ENCODE results near the gene MAST4.

MAST4 gene

DNA sequence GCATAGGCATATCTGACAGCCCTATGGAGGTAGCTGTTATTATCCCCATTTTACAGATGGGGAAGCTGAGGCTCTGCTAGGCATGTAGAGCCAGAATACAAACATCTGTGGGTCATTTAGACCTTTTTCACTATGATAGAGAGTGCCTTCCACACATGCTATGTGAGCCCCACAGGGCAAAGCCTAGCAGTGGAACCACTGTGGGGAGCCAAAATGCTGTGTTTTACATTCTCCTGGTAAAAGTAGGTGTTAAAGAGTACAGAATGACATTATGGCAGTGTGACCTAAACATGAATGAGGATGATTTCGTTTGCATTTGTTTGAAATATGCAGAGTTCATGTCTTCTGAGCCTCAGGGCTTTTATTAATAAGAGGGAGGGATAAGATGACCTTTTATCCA is 265.2 kb downstream of the MAST4 start:
- TF ChIP-seq, protein P1, sequence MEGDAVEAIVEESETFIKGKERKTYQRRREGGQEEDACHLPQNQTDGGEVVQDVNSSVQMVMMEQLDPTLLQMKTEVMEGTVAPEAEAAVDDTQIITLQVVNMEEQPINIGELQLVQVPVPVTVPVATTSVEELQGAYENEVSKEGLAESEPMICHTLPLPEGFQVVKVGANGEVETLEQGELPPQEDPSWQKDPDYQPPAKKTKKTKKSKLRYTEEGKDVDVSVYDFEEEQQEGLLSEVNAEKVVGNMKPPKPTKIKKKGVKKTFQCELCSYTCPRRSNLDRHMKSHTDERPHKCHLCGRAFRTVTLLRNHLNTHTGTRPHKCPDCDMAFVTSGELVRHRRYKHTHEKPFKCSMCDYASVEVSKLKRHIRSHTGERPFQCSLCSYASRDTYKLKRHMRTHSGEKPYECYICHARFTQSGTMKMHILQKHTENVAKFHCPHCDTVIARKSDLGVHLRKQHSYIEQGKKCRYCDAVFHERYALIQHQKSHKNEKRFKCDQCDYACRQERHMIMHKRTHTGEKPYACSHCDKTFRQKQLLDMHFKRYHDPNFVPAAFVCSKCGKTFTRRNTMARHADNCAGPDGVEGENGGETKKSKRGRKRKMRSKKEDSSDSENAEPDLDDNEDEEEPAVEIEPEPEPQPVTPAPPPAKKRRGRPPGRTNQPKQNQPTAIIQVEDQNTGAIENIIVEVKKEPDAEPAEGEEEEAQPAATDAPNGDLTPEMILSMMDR (conservative IDR thresholded peaks at IDR 0.05) = no peak
- H3K27ac ChIP-seq = no peak overlapping the region

DNA sequence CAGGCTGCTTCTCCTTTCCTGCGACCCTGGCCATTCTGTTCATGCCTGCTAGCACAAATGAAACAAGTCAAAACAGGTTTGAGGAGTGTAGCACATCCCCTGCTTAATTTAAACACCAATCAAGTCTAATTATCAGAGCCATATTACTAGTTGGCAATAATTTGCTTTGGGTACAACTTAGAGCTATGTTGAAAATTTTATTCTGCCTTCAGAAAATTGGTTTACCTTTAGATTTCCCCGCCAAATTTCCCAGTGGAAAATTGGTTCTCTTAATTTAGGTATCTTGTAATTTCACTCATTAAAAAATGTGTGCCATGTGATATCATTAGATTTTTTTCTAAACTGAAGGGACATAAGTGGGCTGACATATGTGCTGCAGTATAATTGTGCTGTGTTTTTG is 265.8 kb downstream of the MAST4 start:
- TF ChIP-seq, protein P1 (conservative IDR thresholded peaks at IDR 0.05) = no peak
- H3K27ac ChIP-seq = no peak overlapping the region

DNA sequence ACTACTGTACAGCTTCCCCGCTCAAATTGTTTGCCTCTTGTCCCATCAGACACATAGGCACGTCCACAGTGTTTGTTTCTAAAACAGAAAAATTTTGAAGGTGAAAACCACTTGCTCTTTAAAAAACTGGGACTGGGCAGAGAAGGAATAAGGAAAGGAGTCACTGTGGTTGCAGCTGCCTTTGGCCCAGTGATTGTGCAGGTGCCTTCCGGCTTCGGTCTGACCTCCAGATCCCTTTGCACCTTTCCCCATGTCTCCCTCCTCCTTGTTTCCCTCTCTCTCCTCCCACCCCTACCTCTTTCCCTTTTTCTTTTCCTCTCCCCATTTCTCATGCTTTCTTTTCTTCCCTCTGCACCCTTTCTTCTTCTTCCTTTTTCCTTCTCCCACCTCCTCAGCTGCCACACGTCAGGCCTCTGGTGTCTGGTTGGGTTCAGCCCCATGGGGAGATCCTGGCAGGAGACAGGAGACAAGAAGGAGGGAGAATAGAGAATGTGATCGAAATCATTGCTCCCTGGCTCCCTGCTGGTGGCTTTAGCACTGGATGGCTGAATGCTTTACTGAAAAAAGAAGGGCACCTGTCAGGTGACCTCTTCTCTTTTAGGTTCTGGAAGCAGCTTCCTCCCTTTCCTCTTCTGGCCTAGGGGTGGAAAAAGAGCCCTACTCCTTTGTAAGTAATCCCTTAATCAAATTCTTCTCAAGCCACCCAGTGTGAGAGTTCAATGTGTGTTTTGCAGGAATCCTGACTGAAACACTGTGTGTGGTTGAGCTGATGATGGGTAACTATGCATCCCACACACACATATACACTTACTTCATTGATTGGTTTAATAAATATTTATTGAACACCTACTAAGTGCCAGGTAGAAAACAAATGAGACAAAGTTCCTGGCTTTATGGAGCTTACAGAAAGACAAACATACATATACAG is 267.3 kb downstream of the MAST4 start:
- TF ChIP-seq, protein P1 (conservative IDR thresholded peaks at IDR 0.05) = no peak
- no peak overlapping the region for H3K27ac ChIP-seq

DNA sequence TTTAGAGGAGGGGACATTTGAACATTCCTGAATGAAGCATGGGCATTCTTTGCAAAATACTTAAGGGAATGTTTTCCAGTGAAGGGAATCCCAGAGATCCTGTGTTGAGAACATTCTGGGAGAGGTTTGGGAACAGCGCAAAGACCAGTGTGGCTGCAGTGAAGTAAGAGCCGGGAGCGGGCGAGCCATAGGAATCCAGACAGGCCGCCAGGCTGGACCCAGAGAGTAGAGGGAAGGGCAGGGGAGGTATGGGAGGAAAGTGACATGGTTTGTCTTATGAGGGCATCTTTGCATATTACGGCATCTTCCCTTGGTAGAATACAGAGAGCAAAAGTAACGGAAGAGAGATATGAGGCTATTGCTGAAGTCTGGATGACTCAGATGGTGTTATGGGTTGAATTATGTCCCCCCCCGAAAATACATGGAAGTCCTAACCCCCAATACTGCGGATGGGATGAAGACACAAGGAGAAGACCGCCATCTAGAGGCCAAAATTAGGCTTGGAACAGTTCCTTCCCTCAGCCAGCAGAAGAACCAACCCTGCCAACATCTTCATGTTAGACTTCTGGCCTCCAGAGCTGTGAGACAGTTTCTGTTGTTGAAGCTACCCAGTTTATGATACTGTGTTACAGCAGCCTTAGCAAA is 268.2 kb downstream of the MAST4 start:
- TF ChIP-seq, protein P1 (conservative IDR thresholded peaks at IDR 0.05) = peak; percentile 50; the same call in 1 of the 2 replicates
- H3K27ac ChIP-seq = no peak overlapping the region

DNA sequence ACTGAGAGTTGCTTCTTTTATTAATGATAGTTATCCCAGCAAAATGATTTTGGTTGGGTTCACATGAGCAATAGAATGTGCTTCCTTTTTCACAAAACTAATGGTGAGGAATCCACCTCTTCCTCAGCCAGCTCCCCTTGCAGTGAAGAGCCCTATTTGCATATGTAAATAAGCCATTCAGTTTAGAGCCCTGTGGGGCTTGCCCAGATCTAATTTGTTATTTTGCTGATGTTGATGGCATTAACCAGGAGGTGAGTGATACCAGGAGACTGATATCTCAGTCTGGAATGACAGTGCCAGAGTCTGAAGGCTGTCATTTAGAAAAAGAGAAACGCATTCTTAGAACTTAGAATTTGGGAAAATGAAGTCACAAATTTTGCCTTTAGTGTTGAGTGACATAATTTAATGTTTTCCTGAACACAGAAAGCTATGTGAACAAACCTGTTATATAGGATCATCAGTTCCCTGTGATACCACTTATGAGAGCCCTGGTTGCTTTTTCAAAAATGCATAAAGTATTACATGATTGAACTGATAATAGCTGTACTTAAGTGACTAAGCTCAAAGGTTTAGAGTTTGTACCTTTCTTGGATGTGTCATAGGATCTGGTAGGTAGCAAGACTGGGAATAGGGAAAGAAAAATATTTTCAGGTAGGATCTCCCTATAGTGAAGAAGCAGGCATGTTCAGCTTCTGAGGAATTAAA is 271.6 kb downstream of the MAST4 start:
- TF ChIP-seq, protein P1 (conservative IDR thresholded peaks at IDR 0.05) = no peak

DNA sequence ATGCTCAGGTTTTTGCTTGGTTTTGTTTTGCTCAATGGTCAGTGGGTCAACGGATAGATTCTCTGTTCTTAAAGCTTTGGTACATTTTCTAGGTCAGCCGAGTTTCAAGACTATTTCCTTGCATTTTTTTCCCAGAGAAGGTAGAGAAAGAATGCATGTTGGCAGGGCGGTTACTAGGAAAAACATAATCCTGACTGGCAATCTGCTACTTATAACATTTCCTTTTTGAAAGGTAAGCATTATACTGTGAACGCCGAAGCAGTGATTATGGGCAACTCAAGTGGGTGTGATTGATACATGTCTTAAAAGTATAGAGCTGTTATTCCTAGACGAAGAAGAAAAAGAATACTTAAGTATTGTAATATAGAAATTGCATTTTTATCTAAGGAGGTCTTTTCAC is 273.2 kb downstream of the MAST4 start:
- TF ChIP-seq, protein P1 (conservative IDR thresholded peaks at IDR 0.05) = no peak
- H3K27ac ChIP-seq = no peak overlapping the region

More for the DNA sequence above, 271.6 kb downstream of the MAST4 start:
- no peak overlapping the region for H3K27ac ChIP-seq

DNA sequence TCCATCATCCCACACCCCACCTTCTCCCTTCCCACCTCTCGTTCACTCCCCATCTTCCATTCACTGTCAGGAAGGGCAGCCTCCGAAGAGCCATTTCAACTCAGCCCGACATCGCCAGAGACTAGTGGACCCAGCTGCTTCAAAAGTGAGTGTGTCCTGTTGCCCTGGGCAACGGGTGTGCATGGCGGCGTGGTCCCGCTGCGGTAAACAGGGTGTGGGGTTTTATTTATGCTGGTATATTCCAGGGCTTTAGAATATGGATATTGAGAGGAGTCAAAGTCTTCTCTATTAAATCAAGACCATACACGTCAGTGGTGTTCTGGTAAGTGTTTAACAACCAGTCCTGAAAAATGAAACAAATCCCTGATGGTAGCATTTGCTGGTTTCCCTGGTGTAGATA is 274.5 kb downstream of the MAST4 start:
- no peak overlapping the region for H3K27ac ChIP-seq

More for the DNA sequence above, 274.5 kb downstream of the MAST4 start:
- TF ChIP-seq, protein P1 (conservative IDR thresholded peaks at IDR 0.05) = no peak
